ENCODE data around the gene BRS3.
"Not testable (repeated sequence)": the region's sequence is repeated elsewhere in the genome, so short reads cannot be mapped to it uniquely, and the experiment has no call there.

BRS3 gene

DNA sequence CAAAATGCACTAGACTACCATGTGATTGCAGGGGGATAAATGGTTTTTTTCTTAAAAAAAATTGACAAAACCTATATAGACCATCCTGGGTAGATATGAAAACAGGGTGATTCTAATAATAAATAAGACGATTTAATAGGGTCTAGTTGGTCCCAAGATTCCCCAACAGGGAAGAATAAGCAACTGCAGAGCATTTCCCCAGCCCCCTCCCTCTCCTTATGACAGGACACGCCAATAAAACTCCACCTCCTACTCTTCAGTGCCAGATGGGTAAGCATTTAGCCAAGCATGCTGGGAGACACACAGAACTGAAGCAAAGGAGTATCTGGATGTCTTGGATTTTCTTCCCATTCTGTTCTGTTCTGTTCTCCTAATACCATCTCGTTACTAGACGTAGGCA is at the start of gene BRS3:
Gene BRS3, plus strand, starts transcription at position 301 of the 400 bp plus-strand sequence. CDS start 168 bp downstream, outside the sequence.
- FAIRE-seq = no peak
- no peak for DNase-seq (ENCODE audit: low spot score)

DNA sequence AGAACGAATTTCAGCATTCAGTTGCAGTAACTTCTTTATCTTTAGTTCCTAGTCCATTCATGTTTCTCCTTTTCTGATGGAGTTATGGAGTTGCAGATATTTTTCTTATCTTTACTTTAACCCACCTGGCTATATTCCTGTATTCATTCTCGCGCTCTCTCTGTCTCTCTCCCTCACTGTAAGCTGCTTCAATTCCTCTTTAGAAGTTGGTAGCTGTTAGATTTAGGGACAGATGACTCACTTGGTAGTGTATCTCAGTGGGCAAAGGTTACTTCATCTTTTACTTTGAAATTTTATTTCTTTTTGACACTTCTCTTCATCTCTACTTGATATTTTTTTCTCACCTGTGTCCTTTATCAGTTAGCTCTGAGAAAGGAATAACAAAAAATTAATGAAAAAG is 49.6 kb upstream of the BRS3 start:
- no peak for DNase-seq (ENCODE audit: low spot score)
- no peak for FAIRE-seq

DNA sequence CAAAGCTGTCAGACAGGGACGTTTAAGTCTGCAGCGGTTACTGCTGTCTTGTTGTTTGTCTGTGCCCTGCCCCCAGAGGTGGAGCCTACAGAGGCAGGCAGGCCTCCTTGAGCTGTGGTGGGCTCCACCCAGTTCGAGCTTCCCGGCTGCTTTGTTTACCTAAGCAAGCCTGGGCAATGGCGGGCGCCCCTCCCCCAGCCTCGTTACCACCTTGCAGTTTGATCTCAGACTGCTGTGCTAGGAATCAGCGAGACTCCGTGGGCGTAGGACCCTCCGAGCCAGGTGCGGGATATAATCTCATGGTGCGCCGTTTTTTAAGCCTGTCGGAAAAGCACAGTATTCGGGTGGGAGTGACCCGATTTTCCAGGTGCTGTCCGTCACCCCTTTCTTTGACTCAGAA is 42.1 kb upstream of the BRS3 start:
- not testable (repeated sequence) for FAIRE-seq; DNase-seq (ENCODE audit: low spot score)

DNA sequence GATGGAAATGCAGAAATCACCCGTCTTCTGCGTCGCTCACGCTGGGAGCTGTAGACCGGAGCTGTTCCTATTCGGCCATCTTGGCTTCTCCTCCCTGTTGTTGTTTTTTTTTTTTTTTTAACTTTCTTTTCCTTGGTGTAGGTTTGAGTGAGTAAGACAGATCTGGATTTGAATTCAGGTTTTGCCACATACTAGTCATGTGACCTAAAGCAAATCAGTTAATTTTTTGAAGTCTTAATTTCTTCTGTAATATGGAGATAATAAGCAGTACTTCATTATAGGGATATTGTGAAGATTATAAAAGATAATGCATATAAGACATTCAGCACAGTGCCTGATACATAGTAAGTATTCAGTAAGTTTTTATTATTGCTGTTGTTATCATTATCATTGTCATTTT is 41.5 kb upstream of the BRS3 start:
- DNase-seq (ENCODE audit: low spot score) (no peak), FAIRE-seq (no peak)

DNA sequence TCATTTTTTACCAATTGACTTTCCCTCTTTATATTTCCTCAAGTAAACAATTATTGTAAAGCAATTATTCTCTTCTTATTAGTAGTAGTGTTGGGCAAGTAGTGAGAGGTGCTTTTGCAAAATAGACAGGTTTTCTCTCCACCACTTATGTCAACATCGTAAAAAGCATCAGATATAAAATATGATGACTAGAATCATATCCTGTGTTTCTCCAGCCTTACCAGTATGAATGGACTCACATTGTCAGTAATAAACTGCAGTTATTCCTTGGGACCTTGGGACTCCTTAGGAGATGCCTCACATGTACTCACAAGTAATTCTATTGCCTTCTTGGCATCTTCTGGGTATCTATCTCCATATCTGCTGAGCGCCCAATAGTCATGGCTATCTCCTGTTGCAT is 40.4 kb upstream of the BRS3 start:
- DNase-seq (ENCODE audit: low spot score) (no peak), FAIRE-seq (no peak)

DNA sequence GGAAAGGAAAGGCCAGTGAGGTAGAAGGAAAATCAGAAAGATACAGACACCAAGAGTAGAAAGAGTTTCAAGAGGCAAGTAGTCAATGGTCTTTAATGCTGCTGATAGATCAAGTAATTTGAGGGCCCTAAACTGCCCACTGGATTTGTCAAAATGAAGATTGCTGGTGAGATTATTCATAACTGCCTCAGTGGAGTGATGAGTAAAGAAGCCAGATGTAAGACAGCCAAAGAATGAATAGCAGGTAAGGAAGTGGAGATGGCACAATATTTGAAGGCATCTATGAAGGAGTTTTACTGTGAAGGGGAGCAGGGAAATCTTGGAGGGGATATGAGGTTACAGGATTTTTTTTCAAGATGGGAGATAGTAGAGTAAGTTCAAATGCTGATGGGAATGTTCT is 39.8 kb upstream of the BRS3 start:
- FAIRE-seq = no peak
- DNase-seq (ENCODE audit: low spot score) = no peak

DNA sequence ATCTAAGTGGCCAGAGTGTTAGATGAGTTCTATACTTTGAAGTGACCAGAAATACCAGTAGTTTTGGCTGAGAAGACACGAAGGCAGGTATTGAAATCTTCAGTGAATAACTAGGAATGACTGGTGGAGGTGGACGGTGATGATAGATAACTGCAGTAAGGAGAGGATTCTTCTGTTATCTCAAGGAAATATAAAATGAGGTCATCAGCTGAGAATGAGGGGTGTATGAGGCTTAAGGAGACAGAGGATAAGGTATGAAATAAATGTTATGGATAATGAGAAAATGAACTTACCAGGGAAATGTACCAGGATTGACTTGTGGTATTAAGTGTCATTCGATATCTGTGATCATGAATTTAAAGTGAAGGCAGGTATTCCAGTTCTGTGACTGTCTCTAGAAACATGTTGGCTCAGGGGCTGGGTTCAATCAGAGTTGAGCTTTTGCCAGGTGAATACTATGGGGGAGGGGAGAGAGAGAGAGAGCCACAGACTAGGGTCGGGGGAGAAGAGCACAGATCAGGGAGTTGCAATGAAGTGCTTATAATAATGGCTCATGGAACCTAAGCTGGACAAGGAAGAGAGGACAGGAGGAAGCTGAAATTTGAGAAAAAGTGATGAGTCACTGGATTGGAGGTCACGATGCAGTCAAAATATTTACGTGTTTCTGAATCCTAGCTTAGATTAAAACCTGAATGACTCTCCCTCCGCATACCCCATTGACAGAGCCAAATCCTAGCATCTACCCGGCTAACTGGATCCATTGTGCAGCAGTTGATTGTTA is 37.5 kb upstream of the BRS3 start:
- FAIRE-seq = no peak
- no peak for DNase-seq (ENCODE audit: low spot score)

DNA sequence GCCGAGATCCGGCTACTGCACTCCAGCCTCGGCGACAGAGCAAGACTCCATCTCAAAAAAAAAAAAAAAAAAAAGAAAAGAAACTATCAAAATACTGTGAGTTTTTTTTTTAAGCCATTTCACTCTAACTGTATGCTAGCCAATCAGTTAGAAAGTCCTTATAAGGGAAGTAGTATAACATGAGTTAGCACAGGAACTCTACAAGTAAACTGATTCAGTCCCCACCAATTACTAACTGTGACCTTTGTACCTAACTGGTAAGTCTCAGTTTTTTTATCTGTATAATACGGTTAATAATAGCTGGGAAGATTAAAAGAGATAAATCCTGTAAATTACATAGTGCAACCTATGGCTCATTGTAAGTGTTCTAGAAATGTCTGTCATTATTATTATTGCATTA is 35.1 kb upstream of the BRS3 start:
- FAIRE-seq = no peak
- DNase-seq (ENCODE audit: low spot score) = no peak

DNA sequence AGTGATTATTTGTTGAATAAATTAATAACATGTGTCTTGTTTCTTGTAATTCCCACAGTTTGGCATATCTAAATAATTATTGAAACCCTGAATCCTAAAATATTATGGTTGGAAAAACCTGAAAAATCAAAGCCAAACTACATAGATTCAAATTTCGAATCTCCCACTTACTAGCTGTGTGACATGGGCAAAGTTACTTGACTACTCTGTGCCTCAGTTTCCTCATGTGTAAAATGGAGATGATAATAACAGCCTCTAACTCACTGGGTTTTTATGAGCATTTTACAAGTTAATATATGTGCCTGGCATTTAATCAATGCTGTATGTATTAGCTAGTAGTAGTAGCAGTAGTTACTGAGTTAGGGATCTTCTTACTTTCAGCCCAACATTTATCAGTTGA is 34.6 kb upstream of the BRS3 start:
- FAIRE-seq (no peak), DNase-seq (ENCODE audit: low spot score) (no peak)

DNA sequence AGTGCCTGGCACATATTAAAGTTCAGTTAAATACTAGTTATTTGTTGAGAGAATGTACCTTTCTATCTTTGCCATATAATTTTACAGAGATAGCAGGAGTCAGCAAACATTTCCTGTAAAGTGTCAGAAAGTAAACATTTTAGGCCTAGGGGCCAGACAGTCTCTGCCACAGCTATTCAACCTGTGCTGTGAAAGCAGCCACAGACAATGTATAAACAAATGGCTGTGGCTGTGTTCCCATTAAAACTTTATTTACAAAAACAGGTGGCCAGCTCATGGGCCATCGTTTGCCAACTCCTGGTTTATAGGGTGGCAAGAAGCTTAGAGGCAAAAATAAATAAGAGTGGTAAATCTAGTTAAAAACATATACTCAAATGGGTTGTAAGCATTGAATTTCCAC is 34.0 kb upstream of the BRS3 start:
- no peak for FAIRE-seq
- DNase-seq (ENCODE audit: low spot score) = no peak

DNA sequence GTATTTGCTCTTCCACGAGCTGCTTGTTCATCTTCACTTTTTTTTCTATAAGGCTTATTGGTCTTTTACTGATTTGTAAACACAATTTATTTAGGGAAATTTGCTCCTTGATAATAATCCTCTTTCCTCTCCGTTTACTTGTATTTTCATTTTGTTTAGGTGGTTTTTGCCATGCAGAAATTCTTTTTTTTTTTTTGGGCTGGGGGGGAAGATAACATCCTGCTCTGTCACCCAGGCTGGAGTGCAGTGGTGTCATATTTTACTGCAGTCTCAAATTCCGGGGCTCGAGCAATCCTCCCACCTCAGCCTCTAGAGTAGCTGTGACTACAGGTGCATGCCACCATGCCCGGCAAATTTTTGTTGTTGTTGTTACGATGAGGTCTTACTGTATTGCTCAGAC is 31.6 kb upstream of the BRS3 start:
- no peak for DNase-seq (ENCODE audit: low spot score)
- no peak for FAIRE-seq

DNA sequence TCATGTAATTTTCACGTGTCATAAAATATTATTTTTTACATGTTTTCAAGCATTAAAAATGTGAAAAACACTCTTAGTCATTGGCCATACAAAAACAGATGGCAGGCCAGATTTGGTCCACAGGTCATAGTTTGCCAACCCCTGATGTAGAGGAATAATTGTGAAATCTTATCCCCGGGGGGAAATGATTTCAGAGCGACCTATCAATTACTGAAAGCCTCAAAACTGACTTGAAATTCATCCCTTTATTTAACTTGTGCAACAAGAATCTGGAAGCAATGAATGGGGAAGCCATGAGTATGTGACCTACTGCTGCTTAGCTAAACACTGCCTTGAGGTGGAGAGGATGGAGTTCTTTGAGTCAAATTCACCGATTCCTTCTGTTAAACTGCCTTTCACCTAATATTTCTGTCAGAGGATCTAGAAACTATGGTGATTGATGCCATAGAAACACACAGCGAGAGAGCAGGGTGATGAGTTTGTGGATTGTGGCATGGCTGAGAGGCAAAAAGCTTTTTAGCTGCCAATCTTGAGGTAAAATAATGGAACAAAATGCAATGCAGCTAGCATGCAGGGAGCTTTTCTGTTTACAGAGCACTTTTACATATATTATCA is 30.3 kb upstream of the BRS3 start:
- no peak for FAIRE-seq

DNA sequence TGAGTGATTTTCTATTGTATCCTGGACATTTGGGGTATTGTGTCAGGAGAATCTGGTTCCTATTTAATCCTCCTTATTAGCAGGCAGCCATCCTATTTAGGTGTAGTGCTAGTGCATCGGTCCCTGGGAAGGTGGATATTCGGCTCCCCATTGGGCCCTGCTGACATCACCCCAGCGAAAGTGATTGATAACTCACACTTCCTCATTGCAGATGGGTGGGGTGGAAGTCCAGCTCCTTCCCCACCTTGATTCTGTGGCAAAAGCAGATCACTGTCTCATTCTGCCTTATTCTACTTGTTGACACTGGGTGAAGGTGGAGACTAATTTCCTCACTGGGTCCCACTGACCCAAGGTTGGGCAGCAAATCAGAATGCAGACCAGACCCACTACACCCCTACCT is 23.2 kb upstream of the BRS3 start:
- no peak for FAIRE-seq
- no peak for DNase-seq (ENCODE audit: low spot score)

More for the DNA sequence above, 30.3 kb upstream of the BRS3 start:
- no peak for DNase-seq (ENCODE audit: low spot score)

DNA sequence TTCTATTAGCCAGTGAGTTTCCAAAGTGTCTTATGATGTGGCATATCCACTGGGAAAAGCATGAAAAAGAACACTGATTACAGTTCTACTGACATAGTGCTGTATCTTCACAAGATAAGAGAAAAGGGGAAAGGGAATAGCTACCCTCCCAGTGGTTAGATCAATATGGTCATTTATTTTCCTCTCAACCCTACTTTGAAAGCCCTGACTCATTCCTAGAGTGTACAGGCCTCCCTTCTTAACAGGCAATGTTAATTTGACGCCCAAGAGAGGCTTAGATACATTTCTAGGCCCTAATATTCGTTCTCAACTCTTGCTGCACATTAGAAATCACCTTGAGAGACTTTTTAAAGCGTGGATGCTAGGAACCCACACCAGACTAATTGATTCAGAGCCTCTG is 20.4 kb upstream of the BRS3 start:
- DNase-seq (ENCODE audit: low spot score) (no peak), FAIRE-seq (no peak)

DNA sequence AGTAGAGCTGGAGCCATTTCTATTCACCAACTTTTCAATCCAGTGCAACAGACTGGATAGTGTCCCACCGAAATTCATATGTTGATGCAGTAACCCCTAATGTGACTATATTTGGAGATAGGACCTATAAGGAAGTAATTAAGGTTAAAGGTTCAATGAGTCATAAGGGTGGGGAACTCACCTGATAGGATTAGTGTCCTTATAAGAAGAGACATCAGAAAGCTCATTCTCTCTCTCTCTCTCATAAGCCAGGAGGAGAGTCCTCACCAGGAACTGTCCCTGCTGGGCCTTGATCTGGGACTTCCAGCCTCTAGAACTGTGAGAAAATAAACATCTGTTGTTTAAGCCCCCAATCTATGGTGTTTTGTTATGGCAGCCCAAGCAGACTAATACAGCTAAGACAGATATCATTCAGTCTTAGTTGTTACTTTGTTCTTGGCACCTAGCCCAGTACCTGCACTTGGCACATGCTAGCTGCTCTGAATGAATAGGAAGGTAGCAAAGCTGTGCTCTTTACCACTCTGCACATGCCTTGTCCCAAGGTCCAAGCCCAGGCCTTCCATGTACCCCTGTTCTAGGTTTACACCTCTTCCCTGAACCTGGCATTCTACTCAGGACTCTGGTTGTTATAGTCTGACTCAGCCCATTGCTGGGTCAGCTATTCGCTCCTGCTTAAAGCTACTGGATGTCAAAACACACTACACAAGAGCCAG is 19.2 kb upstream of the BRS3 start:
- DNase-seq (ENCODE audit: low spot score) (no peak), FAIRE-seq (no peak)

DNA sequence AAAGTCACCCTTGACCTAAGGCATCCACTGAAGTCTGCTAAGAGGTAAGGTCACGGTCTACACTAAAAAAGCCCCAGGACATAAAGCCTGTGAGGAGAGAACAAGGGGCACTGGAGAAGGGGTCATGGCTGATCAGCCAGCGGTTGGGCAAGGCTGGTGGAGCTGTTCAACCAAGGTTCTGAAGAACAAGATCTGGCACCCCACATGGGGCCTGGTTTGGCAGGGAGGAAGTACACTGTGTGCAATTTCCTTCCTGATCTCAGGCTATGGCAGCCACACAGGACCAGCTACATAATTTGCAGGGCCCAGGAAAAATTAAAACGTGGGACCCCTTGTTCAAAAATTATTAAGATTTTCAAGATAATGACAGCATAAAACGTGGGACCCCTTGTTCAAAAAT is 14.1 kb upstream of the BRS3 start:
- FAIRE-seq = no peak
- no peak for DNase-seq (ENCODE audit: low spot score)

DNA sequence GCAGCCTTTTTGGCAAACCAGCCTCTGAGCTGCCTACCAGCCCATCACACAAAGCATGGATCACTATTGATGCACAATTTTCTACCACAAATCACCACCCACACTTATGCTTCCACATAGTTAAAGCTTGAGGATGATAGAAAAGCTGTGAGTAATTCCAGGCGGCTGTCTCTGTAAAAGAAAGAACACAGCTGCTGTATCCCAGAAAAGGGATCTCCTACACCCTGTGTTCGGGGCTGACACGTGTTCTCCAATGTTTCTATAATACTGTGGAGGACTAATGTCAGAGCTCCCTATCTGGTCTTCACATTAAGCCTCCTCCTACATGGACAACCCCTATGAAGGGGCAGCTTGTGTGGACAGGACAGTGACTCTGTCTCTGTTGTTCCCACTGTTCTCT is 12.5 kb upstream of the BRS3 start:
- no peak for FAIRE-seq
- DNase-seq (ENCODE audit: low spot score) = no peak

DNA sequence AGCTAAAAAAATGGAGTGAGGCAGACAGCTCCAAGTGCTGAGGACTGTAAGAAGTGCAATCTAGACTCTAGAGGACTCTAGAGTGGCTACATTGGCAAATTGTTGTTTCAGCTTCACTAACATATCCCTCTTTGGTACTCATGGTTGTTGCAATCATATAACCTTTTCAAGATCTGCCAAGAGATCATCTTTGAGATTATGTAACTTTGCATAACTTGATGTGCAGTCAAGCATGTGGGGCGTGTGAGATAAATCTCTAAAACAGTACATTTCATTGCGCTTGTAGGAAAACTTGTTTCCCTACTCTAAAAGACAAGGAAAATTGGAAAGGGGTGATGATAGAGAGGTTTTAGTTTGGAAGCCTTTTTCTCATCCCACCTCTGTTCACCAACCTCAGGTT is 11.2 kb upstream of the BRS3 start:
- FAIRE-seq = no peak

DNA sequence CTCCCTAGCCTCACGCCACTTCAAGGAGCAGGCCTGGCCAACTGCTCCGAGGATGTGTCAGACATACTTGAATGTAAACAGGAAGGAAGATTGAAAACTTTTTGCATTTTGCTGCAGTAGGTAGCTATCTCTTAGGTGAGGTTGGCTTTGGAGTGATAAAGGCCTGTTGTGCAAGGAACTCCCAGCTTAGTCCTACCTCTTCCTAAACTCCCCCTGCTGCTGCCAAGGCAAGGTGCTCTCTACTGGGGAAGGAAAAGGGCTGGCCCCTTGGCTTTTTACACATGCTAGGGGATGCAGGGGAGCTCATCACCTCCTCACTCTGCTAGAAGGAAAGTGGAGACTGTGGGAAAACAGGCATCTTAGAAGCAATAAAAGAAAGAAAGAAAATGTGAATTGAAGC is 10.7 kb upstream of the BRS3 start:
- DNase-seq (ENCODE audit: low spot score) = no peak
- no peak for FAIRE-seq

More for the DNA sequence above, 11.2 kb upstream of the BRS3 start:
- DNase-seq (ENCODE audit: low spot score) = no peak

DNA sequence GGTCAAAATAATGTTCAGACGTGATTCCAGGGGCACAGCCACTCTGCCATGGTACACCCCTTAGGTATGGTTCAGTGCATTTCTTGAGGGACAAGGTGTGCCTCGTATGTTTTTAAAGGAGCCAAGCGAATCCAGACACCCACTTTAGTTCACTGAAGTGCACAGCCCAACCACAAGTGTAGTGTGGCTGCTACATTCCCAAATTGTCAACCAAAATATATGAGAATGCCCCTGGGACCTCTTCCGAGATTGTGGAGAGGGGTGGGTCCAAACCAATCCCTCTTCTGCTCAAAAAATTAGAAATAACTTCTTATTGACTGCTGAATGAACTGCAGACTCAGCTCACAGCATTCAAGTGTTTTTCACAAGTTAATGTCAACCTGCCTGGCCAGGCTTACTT is 7.4 kb upstream of the BRS3 start:
- FAIRE-seq (no peak), DNase-seq (ENCODE audit: low spot score) (no peak)

DNA sequence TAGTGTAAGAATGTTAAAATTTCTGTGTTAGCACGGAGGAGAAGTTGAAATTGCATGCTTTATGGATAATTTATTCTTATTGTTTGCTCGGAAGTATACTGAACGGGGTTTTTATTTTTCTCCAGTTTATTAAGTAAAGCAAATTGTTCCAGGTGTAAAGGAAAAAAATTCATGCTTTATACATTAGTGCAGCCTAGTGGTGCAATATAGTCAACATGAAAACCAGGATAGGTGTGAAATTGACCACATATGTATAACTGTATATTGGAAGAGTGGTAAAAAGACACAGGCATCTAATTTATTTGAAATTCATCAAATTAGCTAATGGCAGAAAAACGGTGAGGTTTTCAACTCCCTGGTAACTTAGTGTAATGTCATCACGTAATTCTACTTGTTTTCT is 959 bp downstream of the BRS3 start:
- DNase-seq (ENCODE audit: low spot score) (no peak), FAIRE-seq (no peak)

DNA sequence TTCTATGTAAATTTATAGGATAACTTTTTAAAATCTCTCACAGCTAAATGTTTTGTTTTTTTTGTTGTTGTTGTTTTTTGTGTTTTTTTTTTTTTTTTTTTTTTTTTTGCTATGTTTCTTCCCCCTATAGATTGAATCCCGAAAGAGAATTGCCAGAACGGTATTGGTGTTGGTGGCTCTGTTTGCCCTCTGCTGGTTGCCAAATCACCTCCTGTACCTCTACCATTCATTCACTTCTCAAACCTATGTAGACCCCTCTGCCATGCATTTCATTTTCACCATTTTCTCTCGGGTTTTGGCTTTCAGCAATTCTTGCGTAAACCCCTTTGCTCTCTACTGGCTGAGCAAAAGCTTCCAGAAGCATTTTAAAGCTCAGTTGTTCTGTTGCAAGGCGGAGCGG is 4.1 kb downstream of the BRS3 start:
- no peak for DNase-seq (ENCODE audit: low spot score)
- no peak for FAIRE-seq

DNA sequence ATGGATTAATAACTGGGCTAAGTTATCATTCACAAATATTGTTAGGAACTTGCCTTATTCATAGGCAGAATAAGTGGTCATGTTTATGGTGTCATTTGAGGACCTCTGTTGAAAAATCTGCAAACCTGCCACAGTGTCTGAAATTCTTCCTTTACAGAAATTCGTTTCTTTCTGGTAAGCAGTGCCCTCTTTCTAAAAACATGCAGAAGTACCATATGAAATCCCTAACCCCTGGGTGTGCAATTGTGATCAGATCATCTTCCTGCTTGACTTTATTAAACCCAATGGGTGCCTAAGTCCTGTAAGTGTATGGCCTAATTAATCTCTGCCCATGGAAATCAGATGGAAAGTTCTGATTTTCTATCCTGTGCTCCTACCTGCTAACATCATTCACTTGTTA is 5.3 kb downstream of the BRS3 start:
- no peak for DNase-seq (ENCODE audit: low spot score)

More for the DNA sequence above, 5.3 kb downstream of the BRS3 start:
- no peak for FAIRE-seq

Data from urothelium cell line (cell line).